Fibroblast of skin of left biceps (primary cell): ENCODE measurements around the gene DCLK3.
A peak's percentile ranks its signal among the peaks of the same experiment; 100 is the strongest.

ENCODE experiments used
- DNase-seq, 2 experiments: peaks; one replicate each; pipeline ENCODE4 v3.0.0-alpha.2; 2013; ENCODE audit warnings: low read depth in 2 of 2

DCLK3 gene

DNA sequence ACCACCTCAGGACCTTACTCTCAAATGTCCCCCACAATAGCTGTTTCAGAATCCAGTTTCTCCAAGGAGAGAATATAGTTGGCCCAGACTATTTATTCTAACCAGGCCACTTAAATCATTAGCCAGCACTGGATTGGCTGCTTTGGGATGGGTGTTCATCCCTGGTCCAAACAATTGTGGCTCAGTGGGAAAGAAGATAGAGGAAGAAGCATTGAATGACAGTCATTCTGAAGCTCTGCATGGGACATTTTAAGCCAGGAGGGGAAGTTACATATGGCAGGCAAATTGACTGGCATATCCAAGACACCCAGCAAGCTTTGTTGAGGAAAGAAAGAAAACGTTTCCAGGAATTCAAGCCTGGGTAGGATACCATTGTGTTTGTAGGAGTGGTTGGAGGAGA lies 5.6 kb upstream of the DCLK3 start:
- no peak for DNase-seq

DNA sequence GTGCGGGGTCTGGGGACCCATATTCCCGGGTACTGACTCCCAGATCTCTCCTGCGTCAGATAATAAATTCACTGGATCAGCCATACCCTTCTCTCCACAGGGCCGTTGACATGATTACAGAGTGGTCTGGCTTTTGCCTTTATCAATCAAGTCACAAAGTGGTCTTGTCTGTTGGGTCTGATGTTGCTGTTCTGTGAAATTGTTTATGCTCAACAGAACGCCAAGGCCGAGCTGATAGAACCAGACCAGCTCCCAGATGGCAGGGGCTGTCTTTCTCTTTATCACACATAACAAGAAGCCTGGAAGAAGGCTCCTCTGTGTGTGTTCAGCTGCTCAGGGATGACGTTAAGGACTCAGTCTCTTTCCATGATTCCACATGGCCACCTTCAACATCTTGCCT lies 751 bp upstream of the DCLK3 start:
- no peak for DNase-seq

DNA sequence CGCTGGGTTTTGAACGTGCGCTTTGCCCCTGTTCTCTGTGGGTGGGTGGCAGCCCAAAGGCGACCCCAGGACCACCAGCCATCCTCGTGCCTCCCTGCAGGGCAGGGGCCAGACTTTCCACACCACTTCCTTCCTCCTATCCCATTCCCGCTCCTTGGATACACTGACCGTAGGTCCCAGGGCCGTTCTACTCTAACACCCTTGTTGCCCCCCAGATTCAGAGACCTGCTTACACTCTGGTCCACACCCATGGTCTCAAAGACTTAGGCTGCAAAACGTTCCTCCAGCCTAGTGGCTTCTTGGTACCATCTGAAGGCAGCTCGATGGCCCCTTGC lies 318 bp upstream of the DCLK3 start:
- DNase-seq = no peak

DNA sequence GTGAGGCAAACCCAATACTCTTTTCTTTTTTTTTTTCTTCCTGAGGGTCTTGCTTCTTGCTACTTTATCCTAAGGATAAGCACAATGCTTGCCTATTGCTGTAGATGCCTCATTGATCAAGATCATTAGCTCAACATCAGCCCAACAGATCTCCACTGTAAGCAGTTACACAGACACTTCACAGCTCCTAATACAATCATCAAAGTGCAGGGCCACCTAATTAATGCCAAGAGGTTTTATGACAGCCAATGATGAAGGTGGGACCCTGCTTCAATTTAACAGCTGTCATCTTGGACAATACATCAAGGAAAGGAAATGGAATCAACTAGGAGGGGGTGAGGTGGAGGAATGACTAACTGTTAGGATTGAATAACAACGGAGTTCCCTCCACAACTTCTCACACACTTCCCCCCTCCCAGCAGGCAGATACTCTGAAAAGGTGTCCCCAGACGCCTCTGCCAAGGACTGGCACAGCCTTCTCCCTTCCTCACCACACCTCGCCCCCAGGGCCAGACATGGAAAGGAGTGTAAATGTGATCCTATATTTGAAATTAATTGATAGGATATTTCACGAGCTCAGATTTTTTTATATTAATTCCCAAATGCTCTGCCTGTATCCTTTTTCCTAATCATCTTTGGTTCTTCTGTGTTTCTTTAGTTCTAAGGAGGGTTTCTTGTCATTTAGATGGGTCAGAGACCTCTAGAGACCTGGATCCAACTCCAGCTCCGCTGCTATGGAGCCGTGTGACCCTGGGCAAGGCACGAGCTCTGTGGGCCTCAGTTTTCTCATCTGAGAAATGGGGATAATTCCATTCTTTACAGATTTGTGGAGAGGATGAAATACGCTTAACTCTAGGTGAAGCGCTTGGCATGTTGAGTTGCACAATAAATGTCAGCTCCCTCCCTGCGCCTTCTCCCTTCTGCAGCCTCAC lies 1.2 kb downstream of the DCLK3 start:
- no peak for DNase-seq

DNA sequence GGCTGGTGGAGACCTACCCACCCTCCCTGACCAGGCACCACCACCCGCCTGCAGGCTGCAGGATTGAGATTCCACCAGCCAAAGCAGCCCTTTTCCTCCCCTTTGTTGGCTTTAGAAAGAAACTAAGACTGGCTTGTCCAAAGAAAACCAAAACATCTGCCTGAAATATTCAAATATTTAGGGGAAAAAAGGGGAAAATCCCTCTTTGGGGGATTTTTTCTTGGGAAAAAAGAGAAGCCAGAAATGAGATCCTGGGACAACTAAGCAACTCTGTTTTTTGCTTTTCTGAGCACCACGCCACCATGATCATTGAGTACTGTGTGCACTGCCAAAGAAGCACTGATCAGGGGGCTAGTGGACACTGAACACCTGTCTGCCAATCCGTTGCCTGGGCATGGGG lies 2.6 kb downstream of the DCLK3 start:
- no peak for DNase-seq

DNA sequence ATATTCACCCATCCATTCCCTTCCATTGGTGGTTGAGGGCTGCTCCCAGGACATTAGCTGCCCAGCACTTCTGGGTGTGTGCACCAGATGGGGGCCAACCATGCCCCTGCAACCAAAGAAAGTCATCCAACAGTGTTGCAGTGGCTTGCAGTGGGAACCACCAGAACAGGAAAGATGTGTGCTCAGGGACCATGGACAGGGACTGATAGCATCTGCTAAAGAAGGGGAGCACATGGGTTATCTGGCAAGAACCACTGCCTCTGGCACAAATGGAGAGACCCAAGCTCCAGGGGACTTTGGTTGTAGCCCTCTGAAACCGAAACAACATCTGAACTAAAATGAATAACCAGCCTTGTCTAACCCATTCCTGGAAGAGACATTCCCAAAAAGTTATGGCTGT lies 8.1 kb downstream of the DCLK3 start:
- no peak for DNase-seq

DNA sequence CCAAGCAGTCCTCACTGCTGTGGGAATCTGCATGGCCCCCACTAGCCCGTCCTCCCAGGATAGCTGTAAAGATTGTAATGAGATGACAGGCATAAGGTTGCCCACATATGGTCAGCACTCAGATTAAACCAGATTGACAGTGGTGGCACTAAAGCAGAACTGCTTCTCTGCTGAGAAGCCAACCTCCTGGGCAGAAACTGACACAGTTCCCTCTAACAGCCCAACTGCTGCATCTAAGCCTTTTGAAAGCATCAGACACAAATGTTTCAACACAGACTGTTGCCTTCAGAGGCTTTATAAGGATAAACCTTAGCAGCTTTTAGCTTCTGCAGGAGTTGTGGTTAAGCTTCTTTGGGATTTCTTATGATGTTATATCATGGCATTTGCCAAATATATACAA lies 13.0 kb downstream of the DCLK3 start:
- DNase-seq = no peak

DNA sequence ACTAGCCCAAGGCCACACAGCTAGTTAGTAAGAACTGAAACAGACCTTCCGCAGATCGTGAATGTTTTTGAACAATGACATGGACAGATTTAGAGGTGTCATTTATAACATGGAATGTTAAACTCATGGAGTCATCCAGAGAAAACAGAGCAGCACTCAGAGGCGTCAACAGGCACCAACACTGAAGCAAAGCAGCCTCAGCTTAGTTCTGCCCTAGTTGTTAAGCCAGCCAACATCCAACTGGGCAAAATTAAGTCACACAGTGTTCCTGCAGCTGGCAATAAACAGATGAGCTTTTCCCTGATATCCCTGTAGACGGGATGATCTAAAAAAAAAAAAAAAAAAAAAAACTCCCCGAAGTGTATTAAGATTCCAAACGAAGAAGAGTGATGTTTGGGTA lies 13.6 kb downstream of the DCLK3 start:
- DNase-seq = no peak

DNA sequence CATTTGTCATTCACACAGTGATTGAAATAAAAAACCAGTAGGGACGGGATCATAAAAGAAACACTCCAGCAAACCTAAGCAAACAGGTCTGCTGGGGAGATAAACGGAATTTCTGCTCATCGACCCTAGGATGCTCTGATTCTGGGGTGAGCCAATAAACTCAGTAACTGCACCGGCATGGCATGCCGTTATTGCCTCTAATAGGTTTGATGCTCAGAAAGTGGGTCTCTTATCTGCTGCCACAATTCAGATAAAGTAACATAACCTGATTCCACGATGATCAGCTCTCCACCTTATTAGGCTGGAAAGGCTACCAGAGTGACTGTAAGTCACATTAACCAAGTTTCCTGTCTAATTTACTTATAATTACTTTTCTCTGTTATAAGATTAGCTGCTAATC lies 19.6 kb downstream of the DCLK3 start:
- no peak for DNase-seq

DNA sequence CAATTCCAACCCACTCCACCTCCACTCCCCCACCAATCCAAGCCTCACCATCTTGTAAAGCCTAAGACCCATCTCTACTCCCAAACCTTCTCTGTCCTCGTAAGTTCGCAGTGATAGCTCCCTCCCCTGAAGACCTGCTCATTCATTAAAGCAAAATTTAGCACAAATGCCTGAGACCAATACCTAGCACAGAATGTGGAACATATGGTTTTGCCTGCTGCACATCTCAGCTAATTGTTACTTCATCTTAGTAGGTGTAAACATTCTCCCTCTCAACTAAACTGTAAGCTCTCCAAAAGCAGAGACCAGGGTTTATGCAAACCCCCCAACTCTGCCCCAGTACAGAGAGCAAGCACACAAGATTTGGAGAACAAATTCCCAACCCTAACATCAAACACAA lies 20.5 kb downstream of the DCLK3 start:
- DNase-seq = no peak

DNA sequence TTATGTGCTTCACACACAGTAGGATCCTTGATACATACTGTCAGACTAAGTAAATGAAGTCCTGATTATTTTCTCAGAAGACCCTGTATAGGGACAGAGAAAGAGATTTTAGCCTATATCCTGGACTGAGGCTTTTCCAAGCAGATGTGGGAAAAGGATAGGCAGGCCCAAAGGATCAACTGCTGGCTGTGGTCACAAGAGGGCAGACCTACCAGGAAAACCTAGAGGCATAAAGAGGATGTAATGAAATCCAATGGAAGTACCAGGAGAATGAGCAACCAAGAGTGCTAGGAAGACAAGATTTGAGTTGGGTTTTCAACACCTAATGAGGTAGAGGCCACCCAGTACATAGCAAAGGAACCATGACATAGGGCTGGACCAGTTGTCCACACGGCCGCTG lies 23.1 kb downstream of the DCLK3 start:
- DNase-seq = no peak

DNA sequence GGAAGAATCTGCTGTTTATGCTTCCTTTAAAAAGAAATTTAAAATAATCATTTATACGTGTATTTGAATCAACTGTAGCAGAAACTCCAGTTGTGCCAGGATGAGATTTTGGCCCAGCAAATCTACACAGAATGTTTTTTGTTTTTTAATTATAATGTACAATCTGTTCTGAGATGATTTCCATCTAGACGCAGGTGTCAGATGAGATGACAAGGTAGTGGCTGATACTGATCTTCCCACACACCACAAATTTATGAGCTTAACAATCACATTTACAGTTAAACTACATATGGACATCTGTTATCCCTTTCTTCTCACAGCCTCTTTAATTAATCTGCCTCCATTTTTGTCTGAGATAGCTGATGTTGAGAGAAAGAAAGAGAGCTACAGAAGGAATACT lies 23.6 kb downstream of the DCLK3 start:
- no peak for DNase-seq

DNA sequence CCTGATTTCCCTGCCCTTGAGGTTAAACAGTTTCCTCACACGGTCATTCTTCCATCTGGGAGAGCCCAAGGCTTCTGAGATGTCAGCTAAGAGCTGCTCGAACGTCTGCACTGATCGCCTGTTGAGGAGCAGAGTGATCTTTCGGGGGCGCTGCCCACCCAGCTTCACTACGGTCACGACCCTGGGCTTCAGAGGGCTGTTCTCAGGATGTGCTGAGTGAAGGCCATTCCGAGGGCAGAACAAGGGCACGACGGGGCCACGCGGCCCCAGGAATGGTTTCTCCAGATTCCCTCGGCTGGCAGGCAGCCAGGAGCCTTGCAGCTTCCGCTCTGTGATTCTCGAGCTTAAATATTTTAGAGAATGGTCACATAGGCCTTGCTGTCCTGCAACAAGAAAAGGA lies 25.7 kb downstream of the DCLK3 start:
- no peak for DNase-seq

DNA sequence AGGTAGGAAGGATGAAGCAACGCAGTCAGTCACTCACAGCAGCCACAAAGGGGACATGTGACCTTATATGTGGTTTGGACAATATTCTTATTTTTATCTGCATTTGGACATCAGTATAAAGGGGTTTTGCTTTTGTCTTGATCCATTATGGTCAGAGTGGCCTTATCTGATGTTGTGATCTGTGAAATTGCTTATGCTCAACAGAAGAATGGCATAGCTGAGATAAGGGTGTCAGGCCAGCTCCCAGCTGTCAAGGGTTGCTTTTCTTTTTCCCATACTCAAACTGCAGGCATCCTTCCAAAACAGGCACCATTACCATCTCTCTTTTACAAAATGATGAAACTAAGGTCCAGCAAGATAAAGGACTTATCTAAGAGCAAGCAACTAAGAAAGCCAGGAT lies 28.1 kb downstream of the DCLK3 start:
- DNase-seq = no peak

DNA sequence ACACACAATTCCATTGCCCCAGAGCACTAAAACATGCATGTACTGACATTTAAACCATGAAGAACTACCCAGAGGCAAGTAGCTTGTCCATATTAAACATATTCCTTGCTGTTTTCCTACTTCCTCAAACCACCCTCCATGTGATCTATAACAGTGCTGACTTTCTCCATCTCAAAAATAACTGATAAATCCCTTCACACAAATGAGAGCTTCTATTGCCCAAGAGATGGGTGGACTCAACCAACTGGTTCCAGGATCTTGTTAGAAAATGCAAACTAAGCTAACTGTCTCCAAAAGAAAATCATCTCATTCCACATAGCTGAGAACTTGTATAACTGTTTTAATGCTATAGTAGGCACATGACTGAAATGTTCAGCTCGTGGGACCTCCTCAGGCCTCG lies 29.6 kb downstream of the DCLK3 start:
- no peak for DNase-seq

DNA sequence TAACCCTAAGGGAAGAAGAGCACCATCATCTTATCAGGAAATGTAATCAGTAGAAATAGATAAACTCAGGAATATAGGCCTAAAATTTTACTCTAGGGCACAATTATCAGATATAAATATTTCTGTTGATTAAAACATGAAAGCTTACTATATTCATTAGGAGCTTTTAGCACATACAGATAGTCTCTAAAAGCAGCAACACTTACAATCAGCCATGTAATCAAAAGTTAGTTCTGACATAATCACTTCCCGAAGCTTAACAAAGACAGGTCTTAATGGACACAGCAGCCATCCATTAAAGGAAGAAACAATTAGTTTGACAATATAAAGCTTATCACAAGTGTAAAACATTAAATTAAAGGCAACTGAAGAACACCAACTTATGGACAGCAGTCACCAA lies 30.6 kb downstream of the DCLK3 start:
- no peak for DNase-seq

DNA sequence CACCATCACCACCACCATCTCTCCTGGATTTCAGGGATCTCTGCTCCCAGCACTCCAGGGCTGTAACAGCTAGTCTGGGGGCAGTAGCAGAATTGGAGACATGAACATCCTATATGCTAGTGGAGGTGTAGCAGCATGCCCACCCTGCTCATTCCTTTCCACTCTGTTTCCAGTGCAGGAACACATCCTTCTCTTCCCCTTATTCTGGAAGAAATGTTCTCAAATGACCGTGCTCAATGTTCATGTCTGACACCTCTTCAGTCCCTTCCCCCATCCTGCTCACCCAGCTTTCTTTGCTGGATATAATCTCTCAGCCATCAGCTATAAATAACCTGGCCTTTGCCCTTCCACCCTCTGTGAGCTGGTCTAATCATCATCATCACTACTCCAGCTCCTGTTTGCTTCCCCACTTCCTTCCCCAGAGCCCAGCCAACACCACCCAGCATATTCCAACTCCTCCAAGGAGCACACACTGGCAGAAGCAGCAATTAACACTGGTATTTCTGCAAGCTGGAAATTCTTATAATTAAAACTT lies 31.1 kb downstream of the DCLK3 start:
- no peak for DNase-seq

DNA sequence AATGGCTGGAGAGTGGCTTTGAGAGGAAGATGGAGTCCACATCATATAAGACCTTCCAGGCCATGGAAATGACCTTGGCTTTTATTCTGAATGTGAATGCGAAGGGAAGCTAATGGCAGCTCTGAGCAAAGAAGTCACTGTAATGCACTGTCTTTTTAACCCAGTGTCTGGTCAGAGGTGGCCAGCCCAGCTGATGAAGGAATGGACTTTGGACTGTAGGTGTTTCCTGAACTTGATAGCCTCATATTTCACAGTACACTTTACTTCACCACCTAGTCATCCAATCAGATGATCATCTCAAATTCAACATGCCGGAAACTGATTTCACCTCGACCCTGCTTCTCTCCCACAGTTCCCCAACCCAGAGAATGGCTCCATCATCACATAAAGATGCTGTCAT lies 33.4 kb downstream of the DCLK3 start:
- no peak for DNase-seq

DNA sequence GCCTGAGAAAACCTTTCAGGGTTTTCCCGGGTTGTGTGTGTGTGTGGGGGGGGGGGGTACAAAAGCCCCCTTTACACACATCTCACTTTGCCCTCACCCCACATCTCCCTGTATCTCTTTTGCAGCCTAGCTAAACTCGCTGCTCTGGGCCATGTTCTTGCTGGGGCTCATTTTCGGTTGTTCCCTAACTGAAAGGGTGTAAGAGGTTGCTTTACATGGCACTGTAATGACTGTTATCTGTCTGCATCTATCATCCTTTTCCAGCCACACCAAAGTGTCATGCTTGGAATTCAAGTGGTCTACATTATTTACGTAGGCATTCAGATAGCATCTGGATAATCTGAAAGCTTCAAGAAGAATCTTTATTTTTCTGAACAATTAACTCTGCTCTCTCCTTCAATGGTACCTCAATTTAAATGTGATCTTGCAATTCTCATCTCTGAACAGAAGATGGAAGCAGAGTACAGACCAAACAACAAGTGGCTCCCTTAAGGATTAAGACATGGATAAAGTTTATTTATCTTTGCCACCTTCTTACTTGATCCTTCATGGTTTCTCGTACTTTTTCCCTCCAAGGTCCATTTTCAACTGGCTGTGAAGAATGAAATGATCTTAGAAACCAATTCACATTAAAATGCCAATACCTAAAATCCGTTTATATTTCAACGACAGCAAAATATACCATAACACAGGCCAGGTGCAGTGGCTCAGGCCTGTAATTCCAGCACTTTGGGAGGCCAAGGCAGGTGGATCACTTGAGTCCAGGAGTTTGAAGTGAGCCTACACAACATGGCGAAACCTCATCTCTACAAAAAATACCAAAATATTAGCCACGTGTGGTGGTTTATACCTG lies 34.9 kb downstream of the DCLK3 start:
- peak in 1 of 2 experiments; percentile 21 for DNase-seq

DNA sequence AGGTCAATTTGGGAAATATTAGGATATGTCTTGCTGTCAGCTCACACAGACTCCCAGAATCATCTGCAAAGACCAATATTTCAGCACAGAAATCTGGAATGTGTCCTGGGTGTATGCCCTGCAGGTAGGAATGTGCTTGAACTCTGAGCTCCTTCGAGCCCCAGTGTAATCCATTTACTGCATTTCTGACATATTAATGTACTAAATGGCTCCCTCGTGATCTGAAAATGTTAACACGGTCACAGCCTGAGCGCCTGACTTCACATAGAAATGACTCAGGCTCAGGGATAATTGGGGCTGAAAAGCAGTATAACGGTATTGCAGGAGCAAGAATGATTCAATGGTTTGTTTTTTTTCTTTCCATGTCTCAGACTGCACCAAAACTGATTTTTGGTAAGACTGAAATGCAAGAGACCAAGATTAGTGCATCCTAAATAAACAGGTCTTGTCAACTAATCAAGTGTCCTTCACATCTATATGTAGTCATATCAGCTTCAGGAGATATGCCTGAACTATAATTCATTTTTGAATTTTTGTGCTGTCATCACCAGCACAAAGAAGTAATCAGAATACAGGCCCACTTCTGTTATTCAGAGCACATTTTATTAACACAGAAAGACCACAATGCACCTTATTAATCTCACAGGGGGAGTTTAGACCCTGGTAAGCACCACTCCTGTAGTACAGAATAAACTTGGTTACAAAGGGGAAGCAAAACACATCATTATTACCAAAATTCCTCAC lies 49.8 kb downstream of the DCLK3 start:
- peak in 1 of 2 experiments; percentile 23 for DNase-seq

DNA sequence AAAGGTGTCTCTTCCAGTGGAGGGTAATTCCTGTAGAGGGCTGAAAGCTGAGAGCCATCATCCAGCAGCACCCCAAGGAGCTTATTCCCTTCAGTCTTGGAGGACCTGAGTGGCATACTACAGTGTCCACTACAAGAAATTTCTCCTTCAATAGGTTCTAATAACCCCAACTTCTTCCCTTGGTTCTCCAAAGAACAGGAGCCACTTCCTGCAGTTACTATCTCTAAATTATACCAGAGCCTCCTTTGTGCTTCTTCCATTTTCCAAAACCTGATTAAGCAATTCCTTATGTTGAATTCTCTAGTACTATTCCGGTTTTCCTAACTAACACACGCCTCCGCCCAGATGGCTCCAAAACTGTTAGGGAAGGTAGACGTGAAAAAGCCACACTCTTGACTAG lies 50.4 kb downstream of the DCLK3 start:
- no peak for DNase-seq

DNA sequence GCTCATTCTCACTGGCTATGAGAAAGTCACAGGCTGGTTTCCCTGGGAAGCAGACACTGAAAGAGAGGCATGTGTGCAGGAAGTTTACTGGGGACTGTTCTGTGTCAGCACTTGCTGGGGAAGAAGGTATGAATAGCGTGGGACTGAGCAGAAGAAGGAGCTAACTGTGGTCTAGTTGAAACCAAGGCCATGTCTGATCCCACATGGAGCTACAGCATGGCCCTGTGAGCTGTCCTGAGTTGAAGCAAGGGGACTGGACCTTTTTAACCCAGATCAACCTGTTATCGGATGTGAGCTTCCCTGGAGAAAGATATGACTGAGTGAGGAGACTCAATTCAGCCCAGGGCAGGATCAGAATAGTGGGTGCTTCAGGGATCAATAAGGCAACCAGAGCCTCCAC lies 53.7 kb downstream of the DCLK3 start:
- no peak for DNase-seq
